H1 (cell line): ENCODE measurements around the gene FBXL17. TPM values are rescaled to one million over a fixed set of nuclear protein-coding genes. Genes with fewer than 3 reads are reported as not detected.

ENCODE experiments used
- CTCF ChIA-PET: fragments of 300-600 bp; sonication (Branson Sonifier 250); formaldehyde crosslinking; loops from one replicate; lab custom pipeline; 2021; ENCODE audit not compliant: partially characterized antibody; lab: Charles Lee
- POLR2A ChIA-PET: fragments of 300-600 bp; sonication (Branson Sonifier 250); formaldehyde crosslinking; loops from one replicate; lab custom pipeline; 2021; ENCODE audit warnings: inconsistent platforms; ENCODE audit not compliant: partially characterized antibody; lab: Charles Lee
- DNase-seq, 2 experiments: peaks; one replicate each; pipeline versions ENCODE4 v3.0.0 to v3.0.0-alpha.2; 2010 to 2022; ENCODE audit warnings: low spot score in 2 of 2, low read depth in 1 of 2, mixed read lengths in 1 of 2
- FAIRE-seq: peaks from 2 replicates; lab custom pipeline; 2011; peaks lifted over from hg19 to GRCh38; lab: Jason Lieb, UNC
- H2AFZ ChIP-seq: 2 replicates; pipeline ENCODE4 v1.8.1; 2012; ENCODE audit warnings: low read length, inconsistent platforms
- H2AK5ac ChIP-seq: 2 replicates; pipeline ENCODE4 v1.6.1; 2013; ENCODE audit warnings: low read depth, low read length
- H2BK120ac ChIP-seq: replicated peaks from 2 replicates; pipeline ENCODE3; 2013; ENCODE audit warnings: low read depth, low read length, inconsistent platforms
- H2BK12ac ChIP-seq: 2 replicates; pipeline ENCODE4 v1.6.1; 2013; ENCODE audit warnings: low read depth, low read length
- H2BK15ac ChIP-seq: 2 replicates; pipeline ENCODE4 v1.6.1; 2013; ENCODE audit warnings: low read length
- H2BK20ac ChIP-seq: 2 replicates; pipeline ENCODE4 v1.6.1; 2013; ENCODE audit warnings: low read length
- H2BK5ac ChIP-seq: 2 replicates; pipeline ENCODE4 v1.6.1; 2013; ENCODE audit warnings: low read depth, low read length
- H3K14ac ChIP-seq: 2 replicates; pipeline ENCODE4 v1.6.1; 2013; ENCODE audit warnings: inconsistent platforms; ENCODE audit not compliant: insufficient read length
- H3K18ac ChIP-seq: 2 replicates; pipeline ENCODE4 v1.6.1; 2013; ENCODE audit warnings: low read length; ENCODE audit errors: extremely low read depth
- H3K23ac ChIP-seq: 2 replicates; pipeline ENCODE4 v1.6.1; 2013; ENCODE audit warnings: inconsistent platforms; ENCODE audit not compliant: insufficient read length
- H3K23me2 ChIP-seq: 2 replicates; pipeline ENCODE4 v1.6.1; 2013; ENCODE audit warnings: low read depth, low read length
- H3K27ac ChIP-seq: 2 replicates; pipeline ENCODE4 v1.6.1; 2011; ENCODE audit warnings: low read depth, low read length, inconsistent platforms
- H3K27me3 ChIP-seq, 4 experiments: replicated peaks in 1 of 4; 1 replicate in 1 of 4; 2 replicates in 3 of 4; pipeline versions ENCODE4 v1.6.1 to v1.8.1; 2011 to 2013; ENCODE audit warnings: low read length in 3 of 4, mild to moderate bottlenecking in 3 of 4, inconsistent platforms in 2 of 4, mixed read lengths in 2 of 4, moderate library complexity in 1 of 4; ENCODE audit not compliant: control insufficient read depth in 3 of 4, insufficient read depth in 3 of 4; ENCODE audit errors: extremely low read depth in 1 of 4
- H3K36me3 ChIP-seq, 4 experiments: 2 replicates each; pipeline versions ENCODE4 v1.6.1 to v1.8.1; 2011 to 2013; ENCODE audit warnings: mild to moderate bottlenecking in 4 of 4, low read length in 3 of 4, moderate library complexity in 2 of 4, control low read depth in 1 of 4, inconsistent platforms in 1 of 4; ENCODE audit not compliant: insufficient read depth in 4 of 4, control insufficient read depth in 2 of 4
- H3K4ac ChIP-seq: replicated peaks from 2 replicates; pipeline ENCODE3; 2013; ENCODE audit warnings: low read length, low read depth, mixed read lengths, inconsistent platforms; ENCODE audit not compliant: insufficient read length
- H3K4me1 ChIP-seq, 4 experiments: replicated peaks in 1 of 4; 1 replicate in 1 of 4; 2 replicates in 3 of 4; pipeline versions ENCODE4 v1.6.1 to v1.8.1; 2011 to 2013; ENCODE audit warnings: low read length in 3 of 4, inconsistent platforms in 2 of 4, mixed read lengths in 1 of 4; ENCODE audit not compliant: insufficient read depth in 4 of 4, control insufficient read depth in 3 of 4
- H3K4me2 ChIP-seq, 2 experiments: 2 replicates each; pipeline versions ENCODE4 v1.6.1 to v1.8.1; 2011 to 2013; ENCODE audit warnings: low read depth in 2 of 2, low read length in 2 of 2, control low read depth in 1 of 2, inconsistent platforms in 1 of 2, mild to moderate bottlenecking in 1 of 2; ENCODE audit not compliant: insufficient read depth in 1 of 2
- H3K4me3 ChIP-seq, 4 experiments: fragments of 200-600, 300-600 bp in 1 of 4; sonication (generic), shearing (Covaris generic), sonication (Bioruptor Twin) in 1 of 4; 2 replicates each; pipeline versions ENCODE4 v1.5.1 to v1.8.1; 2011 to 2016; ENCODE audit warnings: low read length in 4 of 4, low read depth in 3 of 4, control low read depth in 2 of 4, inconsistent platforms in 2 of 4, mild to moderate bottlenecking in 2 of 4, mixed read lengths in 1 of 4, moderate library complexity in 1 of 4; ENCODE audit not compliant: insufficient read depth in 2 of 4; ENCODE audit errors: extremely low read depth in 1 of 4
- H3K56ac ChIP-seq: replicated peaks from 2 replicates; pipeline ENCODE3; 2013; ENCODE audit warnings: low read depth, mild to moderate bottlenecking, mixed read lengths, low read length, inconsistent platforms; ENCODE audit not compliant: insufficient read length
- H3K79me1 ChIP-seq: 2 replicates; pipeline ENCODE4 v1.6.1; 2013; ENCODE audit warnings: low read depth, low read length, control low read depth
- H3K79me2 ChIP-seq, 2 experiments: 2 replicates each; pipeline versions ENCODE4 v1.6.1 to v1.8.1; 2012 to 2013; ENCODE audit warnings: low read length in 2 of 2, mild to moderate bottlenecking in 2 of 2, inconsistent platforms in 1 of 2; ENCODE audit not compliant: insufficient read depth in 2 of 2, control insufficient read depth in 1 of 2
- H3K9ac ChIP-seq, 4 experiments: replicated peaks in 1 of 4; 1 replicate in 1 of 4; 2 replicates in 3 of 4; pipeline versions ENCODE4 v1.6.1 to v1.8.1; 2011 to 2013; ENCODE audit warnings: low read depth in 3 of 4, low read length in 3 of 4, control low read depth in 2 of 4, mild to moderate bottlenecking in 2 of 4, moderate library complexity in 2 of 4, inconsistent platforms in 1 of 4; ENCODE audit errors: extremely low read depth in 1 of 4
- H3K9me3 ChIP-seq, 2 experiments: 2 replicates each; pipeline versions ENCODE4 v1.6.1 to v1.8.1; 2012 to 2013; ENCODE audit warnings: mild to moderate bottlenecking in 2 of 2, moderate library complexity in 2 of 2, control low read depth in 1 of 2, inconsistent platforms in 1 of 2, low read depth in 1 of 2, low read length in 1 of 2, mixed read lengths in 1 of 2; ENCODE audit not compliant: insufficient read depth in 2 of 2
- H4K20me1 ChIP-seq, 2 experiments: replicated peaks in 1 of 2; 2 replicates each; pipeline versions ENCODE3 to v1.8.1; 2011 to 2013; ENCODE audit warnings: inconsistent platforms in 2 of 2, low read length in 2 of 2, mild to moderate bottlenecking in 1 of 2; ENCODE audit not compliant: insufficient read depth in 2 of 2, control insufficient read depth in 1 of 2
- H4K5ac ChIP-seq: 2 replicates; pipeline ENCODE4 v1.6.1; 2013; ENCODE audit warnings: low read length, low read depth, mixed read lengths, inconsistent platforms; ENCODE audit not compliant: insufficient read length
- H4K8ac ChIP-seq: 2 replicates; pipeline ENCODE4 v1.8.0; 2013; ENCODE audit warnings: mild to moderate bottlenecking, moderate library complexity, low read length, inconsistent platforms; ENCODE audit not compliant: insufficient read depth; ENCODE audit errors: extremely low read depth
- H4K91ac ChIP-seq: replicated peaks from 2 replicates; pipeline ENCODE3; 2013; ENCODE audit warnings: low read length, mixed read lengths, inconsistent platforms; ENCODE audit not compliant: insufficient read length
- BACH1 ChIP-seq: IDR thresholded peaks from 2 replicates; pipeline ENCODE4 v1.6.1; 2012; ENCODE audit warnings: low read length, improper control_type of control experiment
- BRCA1 ChIP-seq: IDR thresholded peaks from 2 replicates; pipeline ENCODE4 v1.6.1; 2012; ENCODE audit warnings: low read depth, low read length, improper control_type of control experiment
- CBX5 ChIP-seq: fragments of 300-800, 300-1000 bp; sonication (generic); IDR thresholded peaks from 2 replicates; pipeline ENCODE4 v1.7.1; 2016; ENCODE audit warnings: antibody characterized with exemption, low read length, low read depth
- CHD1 ChIP-seq: IDR thresholded peaks from 2 replicates; pipeline ENCODE4 v1.6.1; 2012; ENCODE audit warnings: low read depth, low read length, improper control_type of control experiment
- GABPA ChIP-seq: IDR thresholded peaks from 2 replicates; pipeline ENCODE4 v1.6.1; 2011; ENCODE audit warnings: mild to moderate bottlenecking, low read length, moderate library complexity, borderline replicate concordance; ENCODE audit not compliant: insufficient read depth
- RFX5 ChIP-seq: IDR thresholded peaks from 2 replicates; pipeline ENCODE4 v1.6.1; 2011; ENCODE audit warnings: low read depth, low read length, improper control_type of control experiment, borderline replicate concordance
- WGBS, 2 experiments: shearing (Covaris generic) in 1 of 2; methylation state at CpG; one replicate each; pipeline versions ENCODE4 v1.1.6 to v1.1.7; 2013 to 2015; ENCODE audit warnings: low lambda C conversion rate in 2 of 2, mixed read lengths in 2 of 2, inconsistent platforms in 1 of 2, low coverage in 1 of 2, missing lambda C conversion rate in 1 of 2; ENCODE audit not compliant: insufficient replicate concordance in 2 of 2, insufficient coverage in 1 of 2, insufficient read length in 1 of 2; ENCODE audit errors: extremely low coverage in 1 of 2, missing lambda C conversion rate in 1 of 2; 5-methylcytosine and 5-hydroxymethylcytosine counted together
- polyA plus RNA-seq, 7 experiments: library from polyadenylated mRNA; depleted of rRNA in 3 of 7; stranded (reverse) in 5 of 7; unstranded in 2 of 7; fragments of >200 nt in 5 of 7; fragments of 200-250 nt in 2 of 7; gene quantifications; 1 replicate in 5 of 7; 2 replicates in 1 of 7; 4 replicates in 1 of 7; pipeline versions ENCODE4 v1.2.1 to v1.2.3, GENCODE V29; 2011 to 2013; ENCODE audit warnings: missing spikeins in 2 of 7, mixed read lengths in 2 of 7
- total RNA-seq: library from RNA; stranded (reverse); fragmentation: NEBNext Ultra II Directional; extraction: Animal tissue kit (Norgen Biotek cat#: 25700); gene quantifications from 2 replicates; pipeline ENCODE4 v1.2.1, GENCODE V29; 2021

Gene FBXL17
- total and polyA plus RNA-seq, 2 of the 8 experiments (the other 6 are each of a cell fraction or from before 2014, with no cell fraction given), result 0.35 to 4.3 TPM

DNA sequence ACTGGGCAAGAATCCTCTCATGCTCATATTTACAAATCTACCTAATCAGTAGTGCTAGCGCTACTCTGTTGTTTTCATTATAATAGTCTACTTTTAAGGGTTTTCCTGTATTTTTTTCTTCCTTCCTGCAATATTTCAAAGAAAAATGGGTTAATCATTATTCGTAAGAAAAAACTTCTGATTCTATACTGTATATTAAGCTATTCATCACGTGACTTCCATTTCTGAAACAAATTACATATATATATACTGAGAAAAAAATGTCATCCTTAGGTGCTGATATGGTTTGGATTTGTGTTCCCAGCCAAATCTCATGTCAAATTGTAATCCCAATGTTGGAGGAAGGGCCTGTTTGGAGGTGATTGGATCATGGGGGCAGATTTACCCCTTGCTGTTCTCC lies 197.0 kb downstream of the FBXL17 start:
- ChIA-PET CTCF (no interaction called here), POLR2A (no interaction called here)
- Histone ChIP-seq H4K8ac (no peak overlapping the region), H3K4me1 (no peaks in the 10 kb centered on the region), H4K5ac (no peak overlapping the region), H3K23me2 (no peaks in the 10 kb centered on the region), H3K4ac (no peak overlapping the region), H2BK20ac (no peak overlapping the region), H3K23ac (no peak overlapping the region), H3K27me3 (no peaks in the 10 kb centered on the region), H2BK120ac (no peak overlapping the region), H2BK5ac (no peak overlapping the region), H3K56ac (no peak overlapping the region), H3K14ac (no peak overlapping the region), H3K79me2 (no peaks in the 10 kb centered on the region), H4K91ac (no peak overlapping the region), H3K9ac (no peak overlapping the region), H3K79me1 (no peaks in the 10 kb centered on the region), H2AFZ (no peak overlapping the region), H3K4me2 (no peak overlapping the region), H3K9me3 (no peaks in the 10 kb centered on the region), H2BK15ac (no peak overlapping the region), H2AK5ac (no peak overlapping the region), H2BK12ac (no peak overlapping the region), H4K20me1 (no peaks in the 10 kb centered on the region), H3K27ac (no peak overlapping the region), H3K36me3 (no peaks in the 10 kb centered on the region), H3K4me3 (no peak overlapping the region), H3K18ac (no peak overlapping the region)
- 87% methylated on average over 3 of the region's 3 CpGs; no CpG with 5 or more reads in 1 of the 2 experiments for WGBS, 2 experiments
- DNase-seq, result no peak
- TF ChIP-seq CHD1, result no peak
- no peak for TF ChIP-seq GABPA
- TF ChIP-seq CBX5, result no peak
- no peak for TF ChIP-seq BRCA1
- TF ChIP-seq RFX5, result no peak
- no peak for TF ChIP-seq BACH1
- no peak for FAIRE-seq
